ENCODE measurements around the gene NWD2.
"Not testable (repeated sequence)": the region's sequence is repeated elsewhere in the genome, so short reads cannot be mapped to it uniquely, and the experiment has no call there.

NWD2 gene

DNA sequence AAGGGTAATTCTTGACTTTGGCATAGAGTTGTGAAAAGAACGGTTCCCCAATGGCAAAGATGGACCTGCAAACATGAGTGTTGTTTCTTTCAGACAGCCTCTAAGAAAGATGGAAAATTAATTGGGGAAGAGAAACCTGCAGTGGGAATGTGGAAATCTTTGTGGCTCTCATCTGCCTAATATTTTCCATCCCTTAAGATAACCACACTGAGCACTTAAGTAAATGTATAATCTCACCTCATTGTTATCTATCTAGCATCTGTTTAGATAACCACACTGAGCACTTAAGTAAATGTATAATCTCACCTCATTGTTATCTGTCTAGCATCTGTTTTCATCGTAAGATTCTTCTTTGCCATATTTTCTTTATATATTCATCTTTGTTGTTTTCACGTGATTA is 149.3 kb downstream of the NWD2 start:
- no peak for DNase-seq

DNA sequence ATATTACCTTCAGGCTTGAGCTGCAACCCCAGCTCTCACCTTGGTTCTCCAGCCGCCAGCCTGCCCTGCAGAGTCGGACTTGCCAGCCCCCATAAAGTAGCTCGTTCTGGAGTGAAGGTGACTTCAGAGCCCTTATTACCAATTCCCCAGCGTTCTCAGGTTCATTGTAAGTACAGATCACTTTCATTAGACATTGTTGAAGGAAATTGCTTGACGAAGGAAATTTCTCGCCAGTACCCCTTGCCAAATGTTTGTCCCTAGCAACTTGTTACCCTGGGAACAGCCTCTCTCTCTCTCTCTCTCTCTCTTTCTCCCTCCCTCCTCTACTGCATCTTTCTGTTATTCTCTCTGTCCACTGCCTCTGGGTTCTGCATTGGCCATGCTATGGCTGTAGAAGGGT is 153.0 kb downstream of the NWD2 start:
- DNase-seq, result no peak

DNA sequence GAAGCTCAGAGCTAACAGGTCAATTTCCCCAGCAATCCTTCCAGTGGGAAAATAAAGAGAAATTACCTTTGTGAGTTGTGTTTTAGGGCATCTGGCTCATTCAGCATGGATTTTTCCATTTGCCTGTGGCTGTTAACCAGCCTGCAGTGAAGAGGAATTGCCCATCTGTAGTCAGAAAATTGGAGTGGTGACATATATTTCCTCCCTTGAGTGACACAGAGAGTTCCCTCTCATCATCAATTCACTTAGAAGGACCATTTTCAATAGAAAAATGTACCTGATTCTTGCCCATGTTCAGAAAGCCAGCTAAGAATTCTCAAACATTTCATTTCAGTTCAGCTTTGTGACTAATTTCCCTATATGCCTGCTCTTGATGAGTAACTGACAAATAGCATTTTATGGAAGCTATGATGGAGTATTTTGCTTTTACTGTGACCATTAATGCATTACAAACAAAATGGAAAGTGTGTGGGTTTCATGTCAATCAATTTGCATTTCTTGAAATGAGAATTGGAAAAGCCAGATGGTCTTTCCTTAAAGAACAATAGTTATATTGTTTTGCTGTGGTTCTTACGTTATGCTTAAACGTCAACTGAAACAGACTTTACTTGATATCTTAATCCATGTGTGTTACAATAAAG is 155.8 kb downstream of the NWD2 start:
- DNase-seq, result no peak

DNA sequence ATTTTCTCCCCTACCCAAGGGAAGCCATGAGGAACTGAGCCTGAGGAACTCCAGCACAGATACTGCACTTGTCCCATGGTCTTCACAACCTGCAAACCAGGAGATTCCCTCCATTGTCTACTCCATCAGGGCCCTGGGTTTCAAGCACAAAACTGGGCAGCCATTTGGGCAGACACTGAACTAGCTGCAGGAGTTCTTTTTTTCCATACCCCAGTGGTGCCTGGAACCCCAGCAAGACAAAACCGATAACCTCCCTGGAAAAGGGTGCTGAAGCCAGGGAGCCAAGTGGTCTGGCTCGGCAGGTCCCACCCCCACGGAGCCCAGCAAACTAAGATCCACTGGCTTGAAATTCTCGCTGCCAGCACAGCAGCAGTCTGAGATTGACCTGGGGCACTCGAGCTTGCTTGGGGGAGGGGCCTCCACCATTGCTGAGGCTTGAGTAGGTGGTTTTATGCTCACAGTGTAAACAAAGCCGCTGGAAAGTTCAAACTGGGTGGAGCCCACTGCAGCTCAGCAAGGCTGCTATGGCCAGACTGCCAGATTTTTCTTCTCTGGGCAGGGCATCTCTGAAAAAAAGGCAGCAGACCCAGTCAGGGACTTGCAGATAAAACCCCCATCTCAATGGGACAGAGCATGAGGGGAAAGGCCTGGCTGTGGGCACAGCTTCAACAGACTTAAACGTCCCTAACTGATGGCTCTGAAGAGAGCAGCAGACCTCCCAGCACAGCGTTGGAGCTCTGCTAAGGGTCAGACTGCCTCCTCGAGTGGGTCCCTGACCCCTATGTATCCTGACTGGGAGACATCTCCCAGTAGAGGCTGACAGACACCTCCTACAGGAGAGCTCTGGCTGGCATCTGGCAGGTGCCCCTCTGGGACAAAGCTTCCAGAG is 163.6 kb downstream of the NWD2 start:
- not testable (repeated sequence) for DNase-seq

DNA sequence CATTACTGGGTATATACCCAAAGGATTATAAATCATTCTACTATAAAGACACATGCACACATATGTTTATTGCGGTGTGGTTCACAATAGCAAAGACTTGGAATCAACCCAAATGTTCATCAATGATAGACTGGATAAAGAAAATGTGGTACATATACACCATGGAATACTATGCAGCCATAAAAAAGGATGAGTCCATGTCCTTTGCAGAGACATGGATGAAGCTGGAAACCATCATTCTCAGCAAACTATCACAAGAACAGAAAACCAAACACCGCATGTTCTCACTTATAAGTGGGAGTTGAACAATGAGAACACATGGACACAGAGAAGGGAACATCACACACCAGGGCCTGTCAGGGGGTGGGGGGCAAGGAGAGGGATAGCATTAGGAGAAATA is 169.1 kb downstream of the NWD2 start:
- not testable (repeated sequence) for DNase-seq

DNA sequence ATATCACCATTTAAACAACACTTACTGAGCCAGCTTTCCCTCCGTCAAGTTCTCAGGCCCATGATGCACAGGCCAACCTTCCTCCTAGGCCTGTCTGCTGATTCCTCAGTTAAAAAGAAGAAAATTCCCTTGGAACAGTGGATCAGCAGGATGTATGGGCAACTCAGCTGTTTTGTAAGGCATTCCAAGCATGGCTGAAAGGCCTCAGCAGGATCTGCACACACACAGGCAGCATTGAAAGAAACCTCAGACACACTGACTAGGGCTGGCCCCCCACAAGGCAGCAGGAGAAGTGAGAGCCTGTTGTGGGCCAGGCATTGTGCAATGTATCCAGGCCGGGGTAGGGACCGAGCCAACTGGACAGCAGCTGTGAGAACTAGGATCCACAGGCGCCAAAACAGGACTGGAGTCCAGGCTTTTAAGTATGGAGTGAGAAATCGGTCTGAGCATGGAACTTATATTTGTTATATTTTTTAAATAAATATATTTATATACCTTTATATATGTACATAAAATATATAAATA is 171.4 kb downstream of the NWD2 start:
- no peak for DNase-seq

DNA sequence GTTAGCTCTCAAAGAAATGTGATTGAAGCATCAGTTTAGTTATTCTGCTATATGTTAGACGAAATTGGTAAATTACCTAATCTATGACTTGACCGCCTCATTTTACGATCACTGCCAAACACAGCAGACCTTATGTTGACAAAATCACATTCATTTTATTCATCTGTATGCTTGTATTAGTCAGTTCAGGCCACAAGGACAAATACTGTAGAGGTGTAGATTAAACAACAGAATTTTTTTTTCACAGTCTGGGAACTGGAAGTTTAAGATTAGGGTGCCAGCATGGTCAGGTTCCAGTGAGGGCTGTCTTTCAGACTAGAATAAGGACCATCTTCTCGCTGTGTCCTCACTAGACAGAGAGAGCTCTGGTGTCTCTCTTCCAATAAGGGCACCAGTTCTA is 177.1 kb downstream of the NWD2 start:
- no peak for DNase-seq

DNA sequence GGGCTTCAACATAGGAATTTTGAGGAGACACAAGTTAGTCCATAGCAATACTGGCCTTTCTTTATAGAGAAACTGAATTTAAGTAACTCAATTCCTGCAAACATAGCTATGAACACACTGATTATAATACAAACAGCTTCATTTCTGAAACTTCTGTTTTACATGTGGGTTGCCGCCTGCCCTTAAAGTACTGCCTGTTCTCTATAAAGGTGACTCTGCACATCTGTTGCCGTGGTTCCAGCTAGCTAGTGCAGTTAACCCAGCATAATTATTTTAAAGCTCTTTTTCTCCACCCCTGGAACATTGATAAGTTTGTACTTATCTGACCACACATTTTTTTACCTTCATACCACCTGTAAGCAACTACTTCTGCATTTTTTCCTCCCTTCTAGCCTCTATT is 177.6 kb downstream of the NWD2 start:
- no peak for DNase-seq

DNA sequence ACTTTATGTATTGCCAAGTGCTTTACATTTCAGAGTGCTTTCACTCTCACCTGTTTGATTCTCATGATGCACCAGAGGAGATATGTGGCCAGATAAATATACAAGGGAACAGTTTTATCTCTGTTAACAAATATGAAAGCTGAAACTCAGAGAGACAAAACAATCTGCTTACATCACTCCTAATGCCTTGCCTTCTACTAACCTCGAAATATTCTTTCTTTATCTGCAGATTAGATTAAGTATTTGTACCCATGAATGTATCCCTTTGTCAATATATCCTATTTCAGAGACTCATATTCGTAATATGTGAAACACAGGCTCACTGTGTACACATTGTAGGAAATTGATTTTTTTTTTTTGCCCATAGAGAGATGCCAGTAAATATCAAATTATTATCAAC is 178.1 kb downstream of the NWD2 start:
- DNase-seq, result no peak

DNA sequence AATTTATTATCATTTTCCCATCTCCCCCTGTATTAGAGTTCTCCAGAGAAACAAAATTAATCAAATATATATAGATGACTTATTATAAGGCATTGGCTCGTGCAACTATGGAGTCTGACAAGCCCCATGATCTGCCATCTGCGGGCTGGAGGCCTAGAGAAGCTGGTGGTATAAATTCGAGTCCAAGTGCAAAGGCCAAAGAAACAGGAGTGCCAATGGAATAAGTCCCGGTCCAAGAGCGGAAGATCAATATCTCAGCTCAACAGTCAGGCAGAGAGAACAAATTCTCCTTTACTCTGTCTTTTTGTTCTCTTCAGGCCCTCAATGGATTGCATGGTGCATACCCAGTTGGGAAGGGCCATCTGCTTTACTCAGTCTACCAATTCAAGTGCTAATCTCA is 178.8 kb downstream of the NWD2 start:
- no peak for DNase-seq

DNA sequence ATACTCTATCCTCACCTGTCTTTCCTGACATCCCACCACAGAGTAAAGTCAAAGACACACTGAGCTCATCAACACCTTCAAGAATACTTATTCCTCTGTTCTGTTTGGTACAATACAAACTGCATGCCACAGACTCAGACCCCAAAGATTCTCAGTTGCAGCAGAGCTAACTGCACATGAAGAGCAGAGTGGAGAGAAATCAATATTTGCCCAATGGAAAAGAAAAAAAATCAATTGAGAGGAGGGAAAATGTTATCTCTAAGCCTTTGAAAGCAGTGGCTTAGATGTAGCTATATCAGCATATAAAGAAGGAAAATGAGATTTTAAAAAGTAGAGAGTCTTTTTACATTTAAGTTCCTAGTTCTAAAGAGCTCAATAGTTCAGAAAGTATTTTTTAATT is 180.2 kb downstream of the NWD2 start:
- DNase-seq, result no peak

DNA sequence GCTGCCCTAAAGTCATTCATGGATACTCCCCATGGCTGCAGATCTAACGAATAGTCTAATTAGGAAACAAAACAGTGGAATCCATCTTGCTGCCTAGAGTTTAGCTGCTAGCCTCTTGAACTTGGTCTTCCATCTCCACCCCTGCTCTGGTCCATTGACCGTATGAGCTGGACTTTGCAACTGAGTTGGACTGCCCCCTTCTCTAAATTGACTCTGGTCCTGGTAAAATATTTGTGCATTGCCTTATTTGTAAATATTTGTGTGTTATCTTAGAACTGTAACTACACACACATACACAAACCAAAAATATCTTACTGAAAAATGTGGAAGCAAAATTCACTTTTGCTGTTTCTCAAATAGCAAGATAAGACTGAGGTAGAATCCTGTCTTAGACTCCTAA is 181.3 kb downstream of the NWD2 start:
- DNase-seq, result no peak

DNA sequence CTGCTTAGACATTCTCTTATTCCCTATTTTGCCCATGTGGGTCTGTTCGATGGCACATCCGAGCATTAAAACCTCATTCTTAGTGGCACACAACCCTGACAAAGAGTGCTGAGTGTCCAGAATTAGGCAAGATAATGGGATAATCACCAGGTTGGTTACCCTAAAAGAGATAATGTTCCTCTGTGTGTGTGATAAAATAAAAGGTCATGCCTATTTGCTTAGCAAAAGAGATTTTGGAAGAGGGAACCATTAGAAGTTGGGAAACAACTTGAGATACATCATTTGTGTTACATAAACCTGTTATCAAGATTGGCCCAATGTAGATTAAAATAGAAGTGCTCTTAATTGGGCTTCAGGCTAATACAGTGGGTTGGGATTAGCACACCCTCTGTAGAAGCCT is 182.7 kb downstream of the NWD2 start:
- no peak for DNase-seq

DNA sequence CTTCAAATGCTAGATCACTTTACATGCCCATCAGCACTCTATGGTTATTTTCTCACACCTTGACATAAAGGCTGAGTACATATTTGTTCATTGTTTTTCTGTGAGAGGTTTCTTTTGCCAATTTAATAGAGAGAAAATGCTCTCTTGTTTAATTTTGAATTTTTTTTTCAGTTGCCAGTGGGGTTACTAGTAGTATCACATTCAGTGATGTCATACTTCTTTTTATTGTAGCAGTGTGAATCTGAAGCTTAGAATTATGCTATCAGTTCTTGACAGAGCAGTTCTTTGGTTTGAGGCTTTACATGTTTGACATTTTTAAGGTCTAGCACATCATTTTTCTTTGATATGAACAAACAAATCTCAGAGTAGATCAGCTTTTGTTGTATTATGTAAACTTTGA is 185.4 kb downstream of the NWD2 start:
- DNase-seq, result no peak

DNA sequence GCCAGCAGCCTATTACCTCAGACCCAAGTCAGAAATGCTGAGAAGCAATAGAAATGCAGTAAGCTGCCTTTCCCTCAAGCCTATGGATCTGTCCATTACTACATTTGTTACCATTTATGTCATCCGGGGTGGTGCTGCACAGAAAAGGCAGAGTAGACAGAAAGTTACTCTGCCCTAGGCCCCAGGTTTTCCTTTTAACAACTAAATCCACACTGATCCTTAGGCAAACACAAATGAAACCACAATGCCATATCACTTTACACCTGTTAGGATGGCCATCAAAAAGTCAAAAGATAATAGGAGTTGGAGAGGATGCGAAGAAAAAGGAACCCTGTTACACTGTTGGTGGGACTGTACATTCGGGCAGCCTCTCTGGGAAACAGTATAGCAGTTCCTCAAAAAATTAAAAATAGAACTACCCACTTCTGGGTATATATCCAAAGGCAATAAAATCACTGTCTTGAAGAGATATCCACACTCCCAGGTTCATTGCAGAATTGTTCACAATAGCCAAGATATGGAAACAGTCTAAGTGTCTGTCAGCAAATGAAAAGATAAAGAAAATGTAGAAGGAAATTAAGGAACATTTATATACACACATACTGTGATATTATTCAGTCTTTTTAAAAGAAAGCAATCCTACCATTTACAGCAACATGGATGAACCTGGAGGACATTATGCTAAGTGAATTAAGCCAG is 186.3 kb downstream of the NWD2 start:
- DNase-seq, result no peak

DNA sequence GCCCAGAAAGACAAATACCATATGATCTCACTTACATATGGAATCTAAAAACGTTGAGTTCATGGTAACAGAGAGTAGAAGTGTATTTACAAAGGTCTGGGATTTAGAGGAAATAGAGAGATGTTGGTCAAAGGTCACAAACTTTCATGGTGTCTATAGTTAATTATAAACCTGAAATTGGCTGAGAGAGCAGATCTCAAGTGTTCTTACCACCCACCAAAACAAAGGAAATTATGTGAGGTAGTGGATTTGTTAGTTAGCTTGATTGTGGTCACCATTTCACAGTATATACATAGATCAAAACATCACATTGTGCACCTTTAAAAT is 186.8 kb downstream of the NWD2 start:
- DNase-seq, result no peak

DNA sequence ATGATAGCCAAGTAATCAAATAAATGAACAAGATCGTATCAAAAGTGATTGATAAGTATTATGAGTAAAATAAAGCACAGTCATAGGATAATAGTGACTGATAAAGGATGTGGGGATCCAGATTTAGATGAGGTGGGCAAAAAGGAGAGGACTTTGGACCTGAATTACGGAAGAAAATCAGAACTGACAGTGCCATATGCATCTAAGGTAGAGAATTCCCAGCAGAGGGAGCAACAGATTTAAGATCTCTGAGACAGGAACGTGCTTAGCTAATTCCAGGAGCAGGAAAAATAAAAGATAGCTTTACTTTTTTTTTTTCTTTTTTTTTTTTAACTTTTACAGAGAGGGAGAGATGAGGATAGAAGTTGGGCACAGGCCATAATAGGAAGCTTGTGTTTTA is 189.9 kb downstream of the NWD2 start:
- no peak for DNase-seq

DNA sequence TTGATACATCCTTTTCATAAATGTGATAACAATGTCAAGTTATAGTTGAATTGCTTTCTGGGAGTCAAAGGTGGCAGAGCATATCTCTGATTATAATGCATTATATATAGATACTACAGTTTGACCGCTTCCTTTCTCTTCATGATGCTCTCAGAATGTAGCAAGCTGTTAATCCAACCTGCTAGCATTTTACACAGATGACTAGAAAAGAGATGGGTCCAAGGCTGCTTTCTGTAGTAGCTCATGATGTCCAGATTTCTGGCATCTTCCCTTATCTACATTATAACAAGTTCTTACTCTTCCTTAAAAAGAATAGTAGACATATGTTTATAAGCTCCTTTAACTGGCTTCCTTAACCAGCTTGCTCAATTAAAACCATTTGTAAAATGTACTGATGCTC is 192.0 kb downstream of the NWD2 start:
- DNase-seq, result no peak

DNA sequence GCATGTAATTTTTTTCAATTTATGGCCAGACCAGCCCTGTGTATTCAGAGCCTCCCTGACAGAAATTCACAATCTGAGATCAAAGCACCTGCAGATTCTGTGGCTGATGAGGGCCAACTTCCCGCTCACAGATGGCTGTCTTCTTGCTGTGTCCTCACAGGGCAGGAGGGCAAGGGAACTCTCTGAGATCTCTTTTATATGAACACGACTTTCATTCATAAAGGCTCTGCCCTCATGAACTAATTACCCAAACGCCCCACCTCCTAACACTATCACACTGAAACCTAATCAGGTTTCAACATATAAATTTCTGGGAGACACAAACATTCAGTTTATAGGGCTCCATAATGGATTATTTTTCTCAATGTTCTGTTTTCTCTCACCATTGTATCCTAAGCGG is 192.6 kb downstream of the NWD2 start:
- no peak for DNase-seq

DNA sequence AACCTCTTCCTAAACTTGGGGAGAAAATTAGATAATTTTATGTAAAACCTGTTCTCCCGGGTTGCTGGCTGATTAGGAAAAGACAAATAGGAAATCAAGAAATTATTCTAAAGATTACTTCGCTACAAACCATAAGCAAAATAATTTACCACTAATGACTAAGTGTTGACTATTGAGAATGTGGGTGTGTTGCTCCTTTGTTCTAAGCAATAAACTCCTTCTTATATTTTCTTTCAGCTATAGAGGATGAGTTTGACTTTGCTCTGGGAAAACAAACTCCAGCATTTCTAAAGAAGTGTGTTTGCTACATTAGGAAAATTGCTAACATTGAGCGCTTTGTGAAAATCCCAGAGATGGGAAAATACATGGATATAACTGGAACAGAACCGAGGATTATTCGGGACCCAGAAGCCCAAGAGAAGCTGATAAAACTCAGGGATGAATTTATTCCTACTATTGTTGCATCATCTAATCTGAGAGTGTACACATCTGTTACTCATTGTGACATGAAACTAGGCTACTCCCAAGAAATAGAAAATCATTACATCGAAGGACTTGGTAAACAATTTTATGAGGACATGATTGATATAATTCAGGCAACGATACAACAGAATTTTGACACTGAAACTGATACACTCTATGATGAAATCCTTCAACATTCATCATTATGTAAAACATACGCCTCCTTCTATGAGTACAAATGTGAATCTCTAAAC is 194.2 kb downstream of the NWD2 start:
- no peak for DNase-seq

DNA sequence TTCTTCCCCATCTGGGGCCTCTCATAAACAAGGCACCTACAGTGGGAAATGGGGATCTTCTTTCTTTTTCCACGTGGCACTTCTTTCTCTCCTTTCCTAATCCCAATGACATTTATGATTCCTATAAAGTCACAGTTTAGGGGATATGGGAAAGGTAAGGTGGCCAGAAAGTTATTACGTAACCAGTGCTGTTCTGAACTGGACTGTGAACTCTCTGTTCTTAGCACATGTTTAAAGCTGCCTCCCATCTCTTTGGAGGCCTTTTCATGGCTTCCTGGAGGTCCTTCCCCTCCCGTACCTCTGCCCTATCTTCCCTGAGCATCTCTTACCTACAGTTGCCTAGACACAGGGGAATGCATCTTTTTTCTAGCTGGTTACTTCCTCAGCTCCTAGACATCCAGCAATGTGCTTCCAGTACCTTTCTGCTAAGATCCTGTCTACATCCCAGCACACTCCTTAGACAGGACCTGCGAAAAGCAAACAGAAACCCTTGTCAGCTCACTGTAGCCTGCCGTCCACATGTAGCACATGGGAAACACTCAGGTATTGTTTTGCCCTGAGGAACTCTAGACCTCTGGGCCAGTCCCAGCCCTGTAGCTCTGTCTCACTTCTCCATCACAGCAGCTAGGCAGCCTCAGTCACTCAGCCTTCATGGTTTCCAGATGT is 195.4 kb downstream of the NWD2 start:
- DNase-seq, result no peak

DNA sequence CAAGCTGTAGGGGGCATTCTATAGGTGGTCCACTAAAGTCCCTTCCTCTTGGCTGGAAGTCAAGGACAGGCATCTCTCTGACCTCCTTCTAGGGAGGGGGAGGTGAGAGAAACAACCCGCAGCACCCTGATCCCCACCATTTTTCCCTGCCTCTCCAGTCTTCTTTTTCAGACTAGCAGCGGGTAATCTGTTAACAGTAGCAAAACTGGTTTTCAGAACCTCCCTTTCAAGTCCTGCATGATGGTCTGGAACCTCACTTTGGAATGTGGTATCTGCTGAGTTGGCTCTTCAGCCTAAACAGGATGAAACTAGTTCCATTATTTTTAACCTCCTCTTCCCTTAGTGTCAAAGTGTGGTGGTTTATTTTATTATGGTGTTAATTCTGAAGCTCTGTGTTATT is 196.0 kb downstream of the NWD2 start:
- no peak for DNase-seq

Data from amniotic stem cell (primary cell).